ENCODE measurements around the gene CNIH3. TPM values are rescaled to one million over a fixed set of nuclear protein-coding genes. Genes with fewer than 3 reads are reported as not detected.

Gene CNIH3
- total and polyA plus RNA-seq, 8 donors, result 2.0 to 10.5 (median 3.6) TPM

DNA sequence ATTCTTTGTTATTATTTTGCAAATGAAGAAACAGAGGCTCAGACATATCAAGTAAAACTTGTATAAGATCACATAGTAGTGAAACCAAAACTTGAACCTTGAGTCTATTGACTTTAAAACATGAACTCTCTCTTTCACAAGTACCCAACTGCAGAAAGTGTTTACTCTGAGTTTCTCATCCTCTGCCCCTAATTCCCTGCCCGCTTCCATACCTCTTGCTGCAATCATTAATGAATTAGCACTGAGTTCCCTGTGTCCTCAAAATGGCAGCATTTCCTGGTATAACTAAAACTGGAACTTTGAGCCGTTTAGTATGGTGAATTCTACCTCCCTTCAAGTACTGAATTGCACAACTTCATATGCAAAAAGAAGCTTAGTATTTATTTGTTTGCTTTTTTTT, 165.7 kb downstream of the CNIH3 start:
- DNase-seq (no peak), FAIRE-seq (no peak), ATAC-seq (no peak)
- no peaks in the 10 kb centered on the region for H3K9me3 ChIP-seq
- no peak overlapping the region for H3K27ac ChIP-seq
- no peak overlapping the region for H3K4me3 ChIP-seq
- 72 to 76% methylated on average over 2 of the region's 2 CpGs for WGBS, 2 donors
- no peaks in the 10 kb centered on the region for H3K36me3 ChIP-seq
- intact Hi-C loops (cut with DNase I), result no loop called here
- TF ChIP-seq, protein P1, sequence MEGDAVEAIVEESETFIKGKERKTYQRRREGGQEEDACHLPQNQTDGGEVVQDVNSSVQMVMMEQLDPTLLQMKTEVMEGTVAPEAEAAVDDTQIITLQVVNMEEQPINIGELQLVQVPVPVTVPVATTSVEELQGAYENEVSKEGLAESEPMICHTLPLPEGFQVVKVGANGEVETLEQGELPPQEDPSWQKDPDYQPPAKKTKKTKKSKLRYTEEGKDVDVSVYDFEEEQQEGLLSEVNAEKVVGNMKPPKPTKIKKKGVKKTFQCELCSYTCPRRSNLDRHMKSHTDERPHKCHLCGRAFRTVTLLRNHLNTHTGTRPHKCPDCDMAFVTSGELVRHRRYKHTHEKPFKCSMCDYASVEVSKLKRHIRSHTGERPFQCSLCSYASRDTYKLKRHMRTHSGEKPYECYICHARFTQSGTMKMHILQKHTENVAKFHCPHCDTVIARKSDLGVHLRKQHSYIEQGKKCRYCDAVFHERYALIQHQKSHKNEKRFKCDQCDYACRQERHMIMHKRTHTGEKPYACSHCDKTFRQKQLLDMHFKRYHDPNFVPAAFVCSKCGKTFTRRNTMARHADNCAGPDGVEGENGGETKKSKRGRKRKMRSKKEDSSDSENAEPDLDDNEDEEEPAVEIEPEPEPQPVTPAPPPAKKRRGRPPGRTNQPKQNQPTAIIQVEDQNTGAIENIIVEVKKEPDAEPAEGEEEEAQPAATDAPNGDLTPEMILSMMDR (IDR thresholded peaks at IDR 0.05), result no peak
- no peaks in the 10 kb centered on the region for H3K27me3 ChIP-seq
- H3K4me1 ChIP-seq, result no peaks in the 10 kb centered on the region

DNA sequence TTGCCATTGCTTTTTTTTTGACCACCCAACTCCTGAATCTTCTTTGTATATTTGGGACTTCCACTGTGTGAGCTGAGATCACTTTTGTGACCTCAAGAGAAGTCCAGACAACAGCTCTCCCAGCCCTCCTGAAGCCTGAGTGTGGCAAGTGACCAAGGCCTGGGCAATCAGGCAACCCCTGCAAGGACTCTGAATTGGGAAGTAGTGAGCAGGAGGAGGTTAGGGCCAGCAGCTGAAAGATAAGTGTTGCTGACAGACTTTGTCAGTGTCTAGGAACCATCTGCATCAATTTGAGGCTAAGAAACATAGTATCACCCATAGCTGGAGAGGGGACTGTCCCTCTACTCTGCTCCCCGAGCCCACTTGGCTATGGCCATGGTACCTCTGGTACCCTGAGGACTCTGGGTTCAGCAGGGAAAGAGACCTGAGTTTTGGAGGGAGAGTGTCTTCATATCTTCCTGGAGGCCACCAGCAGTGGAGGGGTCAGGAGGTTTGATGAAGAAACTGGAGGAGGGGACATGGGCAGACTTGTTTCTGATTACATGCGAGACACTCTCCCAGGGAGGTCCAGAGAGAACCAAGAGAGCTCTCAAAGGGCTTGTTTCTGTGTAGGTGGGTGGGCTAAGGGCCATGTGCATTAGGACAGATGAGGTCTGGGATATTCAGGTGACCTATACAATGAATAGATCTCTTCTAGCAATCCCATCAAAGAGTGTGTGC, 166.3 kb downstream of the CNIH3 start:
- ATAC-seq (no peak), FAIRE-seq (no peak), DNase-seq (no peak)
- Histone ChIP-seq H3K9me3 (no peaks in the 10 kb centered on the region), H3K4me1 (no peaks in the 10 kb centered on the region), H3K4me3 (no peak overlapping the region), H3K27me3 (no peaks in the 10 kb centered on the region), H3K27ac (no peak overlapping the region), H3K36me3 (no peaks in the 10 kb centered on the region)
- TF ChIP-seq, protein P1 (IDR thresholded peaks at IDR 0.05), result no peak
- WGBS, 2 donors, result 79 to 100% methylated on average over 2 of the region's 2 CpGs
- intact Hi-C loops (cut with DNase I), result no loop called here

DNA sequence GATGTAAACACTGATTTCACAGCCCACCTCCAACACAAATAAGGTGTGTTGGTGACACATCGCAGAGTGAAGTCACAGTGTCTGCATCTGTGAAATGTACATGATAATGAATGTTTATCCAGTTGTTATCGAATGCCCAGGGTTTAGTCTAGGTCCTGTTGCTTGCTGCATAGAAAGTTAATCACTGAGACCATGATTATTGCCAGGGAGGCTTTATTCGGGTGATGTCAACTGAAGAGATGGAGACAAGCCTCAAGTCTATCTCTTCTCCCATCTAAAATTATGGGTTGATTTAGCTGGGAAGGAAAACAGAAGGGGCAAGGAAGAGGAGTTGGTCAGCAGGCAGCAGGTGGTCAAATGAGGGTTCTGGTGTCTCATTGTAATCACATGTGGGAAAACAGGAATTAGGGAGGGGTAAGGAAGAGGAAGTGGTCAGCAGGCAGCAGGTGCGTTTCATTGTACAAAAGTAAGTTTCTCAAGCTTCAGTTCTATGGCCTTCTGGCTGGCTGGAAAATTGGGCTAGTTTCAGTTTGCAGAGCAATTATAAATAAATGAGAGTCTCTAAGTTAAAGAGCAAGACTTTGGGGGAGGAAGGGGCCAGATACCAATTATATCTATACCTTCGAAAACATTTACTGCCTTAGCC, 167.0 kb downstream of the CNIH3 start:
- no peak for FAIRE-seq

DNA sequence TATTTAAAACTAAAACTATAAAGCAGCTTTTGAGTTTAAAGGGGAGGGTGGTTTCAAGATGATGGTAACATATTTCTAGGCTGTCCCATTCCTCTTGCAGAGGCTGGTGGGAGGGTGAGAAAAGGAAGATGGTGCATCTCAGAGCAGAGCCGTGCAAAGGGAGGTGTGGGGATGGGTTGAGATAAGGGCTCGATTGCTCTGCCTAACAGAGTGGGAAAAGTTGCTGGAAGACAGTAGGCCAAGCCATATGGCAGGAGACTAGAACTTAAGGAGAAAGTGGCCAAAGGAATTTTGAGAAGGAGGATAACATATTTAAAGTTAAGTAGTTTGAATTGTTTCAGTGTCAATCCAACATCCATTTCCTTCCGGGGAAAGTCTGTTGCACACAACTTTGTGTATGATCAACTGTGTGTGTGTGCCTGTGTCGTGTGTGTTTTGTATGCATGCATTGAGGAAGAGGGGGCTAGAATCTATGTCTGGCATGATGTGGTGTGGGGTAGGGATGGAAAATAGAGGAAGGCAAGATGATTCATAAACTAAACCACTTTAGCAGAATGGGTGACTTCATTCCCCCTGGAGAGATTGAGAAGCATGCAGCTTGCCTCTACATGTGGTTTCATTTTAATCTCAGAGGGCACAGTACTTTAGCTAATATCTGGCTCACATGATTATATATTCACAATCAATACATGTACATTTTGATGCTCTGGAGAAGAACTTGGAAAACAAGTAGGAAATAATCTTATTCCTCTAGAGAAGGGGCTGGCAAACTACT, 168.3 kb downstream of the CNIH3 start:
- Histone ChIP-seq H3K36me3 (no peaks in the 10 kb centered on the region), H3K27ac (no peak overlapping the region), H3K4me3 (no peak overlapping the region), H3K9me3 (no peaks in the 10 kb centered on the region), H3K4me1 (no peaks in the 10 kb centered on the region), H3K27me3 (no peaks in the 10 kb centered on the region)
- TF ChIP-seq, protein P1 (IDR thresholded peaks at IDR 0.05), result no peak
- DNase-seq, result no peak
- intact Hi-C loops (cut with DNase I), result no loop called here
- ATAC-seq, result no peak
- FAIRE-seq, result no peak
- 84 to 86% methylated on average over 4 of the region's 4 CpGs for WGBS, 2 donors

More for the DNA sequence above, 167.0 kb downstream of the CNIH3 start:
- Histone ChIP-seq H3K4me3 (no peak overlapping the region), H3K9me3 (no peaks in the 10 kb centered on the region), H3K4me1 (no peaks in the 10 kb centered on the region), H3K27ac (no peak overlapping the region), H3K27me3 (no peaks in the 10 kb centered on the region), H3K36me3 (no peaks in the 10 kb centered on the region)
- ATAC-seq (no peak), DNase-seq (no peak)
- TF ChIP-seq, protein P1 (IDR thresholded peaks at IDR 0.05), result no peak
- intact Hi-C loops (cut with DNase I), result no loop called here
- 69 to 71% methylated on average over 5 of the region's 5 CpGs for WGBS, 2 donors
